ENCODE data around the gene C1R.
"Not testable (repeated sequence)": the region's sequence is repeated elsewhere in the genome, so short reads cannot be mapped to it uniquely, and the experiment has no call there.

GRCh38 chr12:7107181-7107580 lies 14.9 kb upstream of the C1R start:
- TF ChIP-seq TCF7L2 (IDR thresholded peaks at IDR 0.05; ENCODE audit: low read depth, low read length); CTCF (IDR thresholded peaks at IDR 0.05): not testable (repeated sequence)

Measured in Panc1 (cell line).